Body of pancreas (tissue), 4 donors: ENCODE measurements around the gene HNRNPM.

Source experiments
- CTCF ChIP-seq, 7 experiments: fragments of 450-650 bp in 4 of 7; fragments of 200-600 bp in 3 of 7; sonication (generic) in 3 of 7; IDR thresholded peaks; one replicate each; pipeline ENCODE4 v1.5.1; 2016 to 2019; ENCODE audit warnings: antibody characterized with exemption in 7 of 7
- POLR2A ChIP-seq, 3 donors: fragments of 450-650 bp; IDR thresholded peaks; one replicate each; pipeline ENCODE4 v1.6.1; 2016; ENCODE audit warnings: antibody characterized with exemption in 3 of 3, mild to moderate bottlenecking in 2 of 3

- no peak for TF ChIP-seq CTCF (IDR thresholded peaks at IDR 0.05)
- no peak for TF ChIP-seq POLR2A (IDR thresholded peaks at IDR 0.05)
Measured at GRCh38 chr19:8416796-8417195, 28.0 kb upstream of the HNRNPM start.
